ENCODE data around the gene FAM168A. TPM values are rescaled to one million over a fixed set of nuclear protein-coding genes. Genes with fewer than 3 reads are reported as not detected.

The FAM168A gene
- total and polyA plus RNA-seq, 2 experiments from 2014 or later = 6.3 to 24.5 TPM

- no peak for DNase-seq (ENCODE audit: low spot score)
- Histone ChIP-seq H3K27me3 (no peaks in the 10 kb centered on the region), H3K79me2 (peaks cover 16% of the 10 kb centered on the region), H2AFZ (no peak overlapping the region), H3K4me3 (no peak overlapping the region), H3K4me2 (no peak overlapping the region), H4K20me1 (ENCODE audit: insufficient read depth, poor library complexity, severe bottlenecking) (no peaks in the 10 kb centered on the region), H3K27ac (no peak overlapping the region), H3K4me1 (ENCODE audit: insufficient read depth) (no peaks in the 10 kb centered on the region), H3K9me3 (ENCODE audit: low read depth) (peaks cover 8% of the 10 kb centered on the region), H3K36me3 (replicated peaks; ENCODE audit: insufficient read depth, low read depth) (no peaks in the 10 kb centered on the region), H3K9me2 (replicated peaks; ENCODE audit: insufficient read depth) (no peaks in the 10 kb centered on the region)
- no peak for TF ChIP-seq EZH2phosphoT487 (IDR thresholded peaks at IDR 0.05; ENCODE audit: low read depth, severe bottlenecking, unreplicated experiment)
- no peak for TF ChIP-seq CTCF (IDR thresholded peaks at IDR 0.05; ENCODE audit: poor library complexity)
- TF ChIP-seq EZH2 (IDR thresholded peaks at IDR 0.05; ENCODE audit: borderline replicate concordance) = no peak
- WGBS (ENCODE audit: low lambda C conversion rate, missing lambda C conversion rate) = 76% methylated on average over 2 of the region's 2 CpGs
Observed at GRCh38 chr11:73480677-73481076, 117.2 kb downstream of the FAM168A start.

GRCh38 chr11:73478737-73479347 is 119.1 kb downstream of the FAM168A start:
- peak; percentile 28 for DNase-seq (ENCODE audit: low spot score)
- H4K20me1 ChIP-seq (ENCODE audit: insufficient read depth, poor library complexity, severe bottlenecking) = no peaks in the 10 kb centered on the region

GRCh38 chr11:73477518-73477917 is 120.4 kb downstream of the FAM168A start:
- DNase-seq (ENCODE audit: low spot score) = no peak
- no peaks in the 10 kb centered on the region for H4K20me1 ChIP-seq (ENCODE audit: insufficient read depth, poor library complexity, severe bottlenecking)

More at GRCh38 chr11:73478737-73479347, 119.1 kb downstream of the FAM168A start:
- Histone ChIP-seq H3K79me2 (peaks cover 27% of the 10 kb centered on the region), H3K4me3 (no peak overlapping the region), H3K9me2 (replicated peaks; ENCODE audit: insufficient read depth) (no peaks in the 10 kb centered on the region), H2AFZ (no peak overlapping the region), H3K27ac (no peak overlapping the region), H3K9me3 (ENCODE audit: low read depth) (peaks cover 8% of the 10 kb centered on the region), H3K36me3 (replicated peaks; ENCODE audit: insufficient read depth, low read depth) (no peaks in the 10 kb centered on the region), H3K27me3 (no peaks in the 10 kb centered on the region), H3K4me1 (ENCODE audit: insufficient read depth) (no peaks in the 10 kb centered on the region), H3K4me2 (no peak overlapping the region)
- no peak for TF ChIP-seq EZH2 (IDR thresholded peaks at IDR 0.05; ENCODE audit: borderline replicate concordance)
- TF ChIP-seq CTCF (IDR thresholded peaks at IDR 0.05; ENCODE audit: poor library complexity) = peak; percentile 61
- TF ChIP-seq EZH2phosphoT487 (IDR thresholded peaks at IDR 0.05; ENCODE audit: low read depth, severe bottlenecking, unreplicated experiment) = no peak
- 59% methylated on average over 1 of the region's 1 CpG for whole genome bisulfite sequencing (ENCODE audit: low lambda C conversion rate, missing lambda C conversion rate)

More at GRCh38 chr11:73477518-73477917, 120.4 kb downstream of the FAM168A start:
- Histone ChIP-seq H3K4me1 (ENCODE audit: insufficient read depth) (no peaks in the 10 kb centered on the region), H3K9me2 (replicated peaks; ENCODE audit: insufficient read depth) (no peaks in the 10 kb centered on the region), H3K27ac (no peak overlapping the region), H3K4me2 (no peak overlapping the region), H3K4me3 (no peak overlapping the region), H3K27me3 (no peaks in the 10 kb centered on the region), H3K79me2 (peaks cover 25% of the 10 kb centered on the region), H2AFZ (no peak overlapping the region), H3K9me3 (ENCODE audit: low read depth) (peaks cover 8% of the 10 kb centered on the region), H3K36me3 (replicated peaks; ENCODE audit: insufficient read depth, low read depth) (no peaks in the 10 kb centered on the region)
- WGBS (ENCODE audit: low lambda C conversion rate, missing lambda C conversion rate) = 96% methylated on average over 2 of the region's 2 CpGs
- TF ChIP-seq EZH2 (IDR thresholded peaks at IDR 0.05; ENCODE audit: borderline replicate concordance) = no peak
- TF ChIP-seq CTCF (IDR thresholded peaks at IDR 0.05; ENCODE audit: poor library complexity) = no peak
- TF ChIP-seq EZH2phosphoT487 (IDR thresholded peaks at IDR 0.05; ENCODE audit: low read depth, severe bottlenecking, unreplicated experiment) = no peak
